Activated naive CD8-positive, alpha-beta T cell (primary cell): ENCODE measurements around the gene PDGFA.

Source experiments
- H3K27ac Mint-ChIP-seq: one replicate; pipeline ENCODE4 v1.8.0; 2021; ENCODE audit warnings: mixed read lengths
- H3K27me3 Mint-ChIP-seq: one replicate; pipeline ENCODE4 v1.8.0; 2021; ENCODE audit warnings: mixed read lengths
- H3K36me3 Mint-ChIP-seq: one replicate; pipeline ENCODE4 v1.8.0; 2021; ENCODE audit warnings: mixed read lengths
- H3K4me1 Mint-ChIP-seq: one replicate; pipeline ENCODE4 v1.8.0; 2021; ENCODE audit warnings: low read depth, mixed read lengths
- H3K4me3 Mint-ChIP-seq: one replicate; pipeline ENCODE4 v1.8.0; 2021; ENCODE audit warnings: mild to moderate bottlenecking, mixed read lengths
- H3K9me3 Mint-ChIP-seq: one replicate; pipeline ENCODE4 v1.8.0; 2021; ENCODE audit warnings: low read depth, mixed read lengths

PDGFA gene

DNA sequence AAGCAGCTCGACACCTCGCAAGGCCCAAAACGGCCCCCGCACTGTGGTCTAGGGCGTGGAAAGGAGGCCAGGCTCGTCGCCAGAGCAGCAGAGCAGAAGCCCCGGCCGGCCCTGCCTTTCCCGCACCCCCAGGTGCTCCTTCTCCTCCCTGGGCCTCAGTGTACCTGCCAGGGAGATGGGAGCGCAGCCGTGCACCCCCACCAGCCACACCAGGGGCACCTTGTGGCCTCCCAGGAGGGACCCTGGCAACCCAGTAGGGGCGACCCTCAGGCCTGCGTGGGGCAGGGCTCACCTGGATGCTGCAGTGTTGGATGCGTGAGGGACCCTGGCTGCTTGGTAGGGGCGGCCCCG lies 9.5 kb downstream of the PDGFA start:
- Mint-ChIP-seq H3K4me1 (peaks cover 4% of the 10 kb centered on the region), H3K4me3 (no peak overlapping the region), H3K27me3 (no peaks in the 10 kb centered on the region), H3K36me3 (no peaks in the 10 kb centered on the region), H3K9me3 (no peaks in the 10 kb centered on the region), H3K27ac (no peak overlapping the region)

DNA sequence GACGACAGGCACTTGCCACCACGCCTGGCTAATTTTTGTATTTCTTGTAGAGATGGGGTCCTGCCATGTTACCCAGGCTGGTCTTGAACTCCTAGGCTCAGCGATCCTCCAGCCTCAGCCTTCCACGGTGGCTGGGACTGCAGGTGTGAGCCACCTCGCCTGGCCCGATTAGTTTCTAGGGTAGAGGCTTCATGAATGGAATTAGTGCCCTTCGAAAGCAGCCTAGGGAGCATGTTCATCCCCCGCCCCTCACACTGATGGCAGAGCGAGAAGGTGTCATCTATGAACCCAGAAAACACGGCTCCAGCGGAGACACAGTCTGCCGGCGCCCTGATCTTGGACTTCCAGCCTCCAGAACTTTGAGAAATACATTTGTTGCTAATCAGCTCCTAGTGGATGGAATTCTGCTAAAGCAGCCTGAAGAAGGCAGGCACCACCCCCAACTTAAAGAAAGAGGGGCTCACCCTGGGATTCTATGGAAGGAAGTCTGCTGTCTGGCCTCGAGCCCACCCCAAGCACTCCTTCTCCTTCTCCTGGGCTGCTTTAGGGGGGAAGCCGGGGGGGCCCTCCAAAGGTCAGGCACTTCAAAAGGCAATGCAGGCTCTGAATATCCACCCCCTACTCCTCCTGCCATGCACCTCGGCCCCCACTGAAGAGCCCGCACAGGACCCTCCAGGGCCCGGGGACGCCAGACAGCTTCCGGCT lies 10.1 kb downstream of the PDGFA start:
- no peaks in the 10 kb centered on the region for H3K27me3 Mint-ChIP-seq
- no peaks in the 10 kb centered on the region for H3K9me3 Mint-ChIP-seq
- no peaks in the 10 kb centered on the region for H3K36me3 Mint-ChIP-seq
- H3K27ac Mint-ChIP-seq: no peak overlapping the region
- H3K4me1 Mint-ChIP-seq: peaks cover 4% of the 10 kb centered on the region
- H3K4me3 Mint-ChIP-seq: no peak overlapping the region

DNA sequence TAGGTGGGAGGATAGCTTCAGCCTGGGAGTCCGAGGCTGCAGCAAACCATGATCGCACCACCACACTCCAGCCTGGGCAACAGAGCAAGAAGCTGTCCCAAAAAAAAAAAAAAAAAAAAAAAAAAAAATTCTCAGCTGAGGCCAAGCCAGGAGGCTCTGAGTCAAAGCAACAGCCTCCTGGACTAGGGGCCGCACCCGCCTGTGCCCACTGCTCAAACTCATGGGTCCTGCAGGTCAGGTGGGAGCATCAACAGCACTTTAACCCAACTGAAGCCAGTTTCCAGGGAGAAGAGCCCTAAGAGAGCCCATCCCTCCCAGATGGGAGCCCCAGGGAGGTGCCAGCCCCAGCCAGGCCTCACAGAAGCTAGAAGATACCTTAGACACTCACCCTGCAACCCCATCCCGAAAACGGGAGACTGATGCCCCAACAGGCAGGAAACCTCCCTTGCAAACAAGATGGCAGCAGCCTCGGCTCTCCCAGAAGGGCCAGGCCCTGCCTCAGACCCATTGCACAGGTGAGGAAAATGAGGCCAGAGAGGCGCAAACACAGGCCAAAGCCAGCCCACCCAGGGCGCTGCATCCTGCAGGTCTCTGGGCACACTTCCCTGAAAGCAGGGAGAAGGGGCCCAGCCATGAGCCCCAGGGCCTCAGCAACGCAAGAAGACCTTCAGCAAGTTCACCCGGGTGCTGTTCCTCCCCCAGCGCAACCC lies 11.0 kb downstream of the PDGFA start:
- Mint-ChIP-seq H3K36me3 (no peaks in the 10 kb centered on the region), H3K27me3 (no peaks in the 10 kb centered on the region), H3K4me3 (no peak overlapping the region), H3K4me1 (peaks cover under 1% of the 10 kb centered on the region), H3K27ac (no peak overlapping the region), H3K9me3 (no peaks in the 10 kb centered on the region)

DNA sequence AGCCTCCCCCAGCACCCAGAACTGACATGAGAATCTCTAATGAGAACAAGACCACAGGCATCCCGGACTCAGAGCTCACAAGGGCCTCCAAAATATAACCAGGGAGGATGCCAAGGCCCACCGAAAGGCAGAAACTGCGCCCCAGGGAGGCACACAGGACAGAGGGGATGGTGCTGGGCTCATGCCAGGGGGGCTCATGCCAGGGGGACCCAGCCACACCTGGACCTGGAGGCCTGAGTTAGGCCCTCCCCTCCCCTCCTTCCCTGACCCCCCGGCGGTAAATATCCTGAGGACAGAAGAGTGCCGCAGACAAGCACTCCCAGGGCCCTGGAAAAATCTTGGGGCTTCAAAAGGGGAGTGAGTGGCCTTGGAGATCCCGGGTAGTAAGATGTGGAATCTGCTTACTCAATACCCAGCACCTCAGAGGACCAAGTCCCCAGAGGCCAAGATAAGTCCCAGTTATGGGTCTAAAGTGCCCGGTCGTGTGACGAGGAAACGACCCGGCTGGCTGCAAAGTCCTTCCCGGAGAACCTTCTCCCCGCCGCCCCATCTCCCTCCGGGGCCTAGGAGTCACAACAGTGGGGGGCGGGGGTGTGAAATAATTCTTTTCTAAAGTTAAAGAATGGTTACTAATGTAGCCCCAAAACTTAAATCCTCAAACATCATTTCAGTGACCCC lies 11.9 kb downstream of the PDGFA start:
- Mint-ChIP-seq H3K4me3 (no peak overlapping the region), H3K27ac (no peak overlapping the region), H3K36me3 (no peaks in the 10 kb centered on the region), H3K9me3 (no peaks in the 10 kb centered on the region), H3K4me1 (no peaks in the 10 kb centered on the region), H3K27me3 (no peaks in the 10 kb centered on the region)

DNA sequence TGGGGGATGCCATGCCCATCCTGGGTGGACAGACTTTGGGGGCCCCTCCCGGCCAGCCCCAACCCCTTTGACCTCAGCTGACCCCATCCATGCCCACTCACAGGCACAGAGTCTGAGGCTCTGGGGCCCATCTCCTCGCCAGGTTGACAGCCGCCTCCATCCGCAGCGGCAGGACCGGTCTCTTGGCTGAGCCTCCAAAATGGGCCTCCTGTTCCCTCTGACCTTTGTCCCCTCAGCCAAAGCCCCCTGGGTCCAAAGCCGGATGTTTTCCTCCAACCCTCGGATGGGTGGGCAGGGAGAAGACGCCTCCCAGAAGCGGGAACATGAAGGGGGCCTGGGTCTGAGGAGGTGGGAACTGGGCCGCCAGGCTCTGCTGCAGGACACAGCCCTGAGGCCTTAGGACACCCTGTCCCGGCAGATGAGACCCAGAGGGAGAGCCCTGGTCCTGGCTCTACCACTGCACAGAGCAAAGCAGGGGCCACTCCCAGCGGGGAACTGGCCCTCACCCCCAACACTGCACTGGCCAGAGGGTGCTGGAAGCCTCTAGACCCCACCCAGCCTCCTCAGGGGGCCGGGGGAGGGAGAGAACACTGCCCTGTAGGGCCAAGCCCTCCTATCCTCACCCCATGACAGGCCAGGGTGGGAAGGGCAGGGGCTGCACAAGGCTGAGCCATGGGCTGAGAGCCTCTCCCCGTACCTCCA lies 12.6 kb downstream of the PDGFA start:
- H3K27ac Mint-ChIP-seq: no peak overlapping the region
- H3K36me3 Mint-ChIP-seq: no peaks in the 10 kb centered on the region
- no peaks in the 10 kb centered on the region for H3K27me3 Mint-ChIP-seq
- no peak overlapping the region for H3K4me3 Mint-ChIP-seq
- no peaks in the 10 kb centered on the region for H3K4me1 Mint-ChIP-seq
- H3K9me3 Mint-ChIP-seq: no peaks in the 10 kb centered on the region

DNA sequence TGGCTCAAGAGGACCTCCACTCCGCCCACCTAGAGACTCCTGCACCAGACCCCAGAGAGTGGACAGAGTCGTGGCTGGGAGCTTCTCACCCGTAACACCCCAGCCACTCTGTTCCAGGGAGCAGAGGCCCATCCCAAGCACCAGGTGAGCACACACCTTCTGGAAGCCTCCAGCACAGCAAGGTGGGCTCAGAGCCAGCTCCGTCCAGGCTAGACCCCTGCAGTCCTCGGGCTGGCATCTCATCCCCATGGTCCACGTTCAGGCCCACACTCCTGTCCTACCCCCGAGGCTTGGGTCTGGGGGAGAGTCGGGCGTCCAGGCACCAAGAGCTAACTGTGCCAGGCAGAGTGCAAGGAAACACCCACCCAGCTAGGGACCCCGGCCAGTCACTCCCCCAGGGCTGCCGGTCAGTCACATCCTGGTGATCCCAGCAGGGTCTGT lies 13.2 kb downstream of the PDGFA start:
- H3K4me1 Mint-ChIP-seq: no peaks in the 10 kb centered on the region
- no peak overlapping the region for H3K27ac Mint-ChIP-seq
- no peaks in the 10 kb centered on the region for H3K36me3 Mint-ChIP-seq
- no peak overlapping the region for H3K4me3 Mint-ChIP-seq
- H3K27me3 Mint-ChIP-seq: no peaks in the 10 kb centered on the region
- no peaks in the 10 kb centered on the region for H3K9me3 Mint-ChIP-seq

DNA sequence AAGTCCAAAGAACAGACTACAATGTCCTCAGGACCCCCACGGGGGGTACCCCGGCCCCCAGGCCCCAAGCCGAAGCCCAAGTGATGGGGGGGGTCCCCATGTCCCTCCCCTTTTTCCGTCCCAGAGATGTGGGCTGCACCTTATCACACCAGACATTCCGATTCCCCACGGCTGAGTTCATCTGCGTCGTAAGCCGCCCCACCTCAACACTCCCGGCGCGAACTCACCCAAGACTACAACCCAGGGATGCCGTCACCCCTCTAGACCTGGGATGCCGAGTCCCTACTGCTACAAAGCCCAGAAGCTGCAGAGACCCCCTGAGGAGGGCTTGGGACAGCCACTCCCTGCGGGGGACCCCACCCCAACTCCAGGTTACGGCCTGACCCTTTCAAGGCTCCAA lies 14.5 kb downstream of the PDGFA start:
- H3K27ac Mint-ChIP-seq: no peak overlapping the region
- H3K4me3 Mint-ChIP-seq: no peak overlapping the region
- no peaks in the 10 kb centered on the region for H3K4me1 Mint-ChIP-seq
- H3K36me3 Mint-ChIP-seq: no peaks in the 10 kb centered on the region
- no peaks in the 10 kb centered on the region for H3K27me3 Mint-ChIP-seq
- H3K9me3 Mint-ChIP-seq: no peaks in the 10 kb centered on the region

DNA sequence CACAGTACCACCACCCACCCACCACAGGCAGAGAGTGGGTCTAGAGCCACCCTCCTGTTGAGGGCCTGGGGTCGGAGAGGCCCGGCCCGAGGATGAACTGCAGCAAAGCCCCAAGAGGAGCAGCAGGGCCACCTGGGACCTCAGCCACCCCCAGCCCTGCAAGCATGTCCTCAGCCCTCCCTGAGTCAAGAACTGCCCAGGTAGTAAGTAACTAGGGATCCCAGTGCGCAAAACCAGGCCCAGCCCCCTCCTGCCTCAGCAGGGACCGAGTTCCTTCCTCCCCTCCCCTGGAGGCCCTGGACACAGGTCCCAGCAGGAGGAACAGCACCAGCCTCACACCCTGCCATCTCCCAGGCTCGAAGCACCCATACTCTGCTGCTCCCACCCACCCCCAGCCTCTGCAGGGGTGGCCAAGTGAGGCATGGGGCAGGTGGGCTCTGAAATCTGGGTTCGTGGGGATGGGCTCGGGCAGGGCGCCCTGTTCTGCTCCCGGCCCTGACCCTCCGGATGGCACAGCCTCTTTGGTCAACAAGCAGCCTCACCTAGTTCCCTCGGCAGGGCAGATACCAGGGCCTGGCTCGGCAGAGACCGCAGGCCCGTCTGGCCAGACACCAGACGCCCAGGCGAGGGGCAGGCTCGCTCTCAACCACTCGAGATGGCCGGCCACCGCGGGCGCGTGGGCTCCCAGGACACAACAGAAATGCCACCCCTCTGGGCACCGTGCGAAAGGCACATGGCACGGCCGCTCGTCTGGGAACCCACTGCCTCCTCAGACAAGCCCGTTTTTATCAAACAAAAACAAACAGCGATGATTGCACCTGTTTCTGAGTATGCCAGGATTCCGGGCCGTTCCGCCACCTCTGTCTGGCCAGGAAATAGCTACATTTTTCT lies 15.2 kb downstream of the PDGFA start:
- Mint-ChIP-seq H3K9me3 (no peaks in the 10 kb centered on the region), H3K27me3 (no peaks in the 10 kb centered on the region), H3K27ac (no peak overlapping the region), H3K4me1 (no peaks in the 10 kb centered on the region), H3K36me3 (no peaks in the 10 kb centered on the region), H3K4me3 (no peak overlapping the region)

DNA sequence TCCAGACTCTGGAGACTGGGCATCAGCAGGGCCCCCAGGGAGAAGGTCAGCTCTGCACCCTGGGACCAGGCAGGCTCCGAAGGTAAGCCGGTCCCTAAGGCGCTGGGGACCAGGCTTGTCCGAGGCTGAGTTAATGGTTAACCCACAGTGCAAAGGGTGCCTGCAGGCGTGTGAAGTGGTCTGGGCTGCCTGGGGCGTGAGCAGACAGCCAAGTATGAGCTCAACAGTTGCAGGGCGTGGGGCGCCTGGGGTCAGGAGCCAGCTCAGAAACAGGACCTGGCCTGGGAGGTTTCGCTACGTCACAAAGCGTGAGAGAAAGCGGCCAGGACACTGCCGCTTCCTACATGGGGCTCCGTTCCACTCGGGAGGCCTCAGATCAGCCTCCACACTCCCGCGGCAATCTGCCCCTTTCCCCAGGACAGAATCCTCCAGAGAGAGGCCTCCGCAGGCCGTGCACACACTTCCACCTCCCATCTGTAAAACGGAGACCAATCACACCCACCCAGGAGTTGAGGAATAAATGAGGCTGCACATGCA lies 16.0 kb downstream of the PDGFA start:
- H3K9me3 Mint-ChIP-seq: no peaks in the 10 kb centered on the region
- no peak overlapping the region for H3K4me3 Mint-ChIP-seq
- H3K4me1 Mint-ChIP-seq: no peaks in the 10 kb centered on the region
- H3K36me3 Mint-ChIP-seq: no peaks in the 10 kb centered on the region
- H3K27me3 Mint-ChIP-seq: no peaks in the 10 kb centered on the region
- no peak overlapping the region for H3K27ac Mint-ChIP-seq

DNA sequence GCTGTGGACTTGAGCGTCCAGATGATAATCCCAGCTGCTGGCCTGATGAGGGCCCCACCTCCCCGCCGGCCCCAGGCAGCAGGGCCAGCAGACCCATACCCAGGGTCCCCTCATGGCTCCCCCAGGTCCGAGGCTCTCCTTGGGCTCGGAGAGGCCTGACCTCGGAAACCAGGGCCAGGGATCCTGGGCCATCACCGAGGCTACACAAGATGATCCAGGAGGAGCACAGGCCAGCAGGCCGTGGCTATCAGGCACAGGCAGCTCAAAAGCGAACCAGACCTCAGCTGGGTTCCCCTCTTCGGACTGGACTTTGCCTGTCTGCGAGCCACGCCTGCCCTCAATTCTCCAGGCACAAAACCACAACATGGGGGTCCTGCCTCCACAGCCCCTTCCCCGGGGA lies 17.4 kb downstream of the PDGFA start:
- H3K4me3 Mint-ChIP-seq: no peak overlapping the region
- H3K9me3 Mint-ChIP-seq: no peaks in the 10 kb centered on the region
- peaks cover 3% of the 10 kb centered on the region for H3K36me3 Mint-ChIP-seq
- no peak overlapping the region for H3K27ac Mint-ChIP-seq
- no peaks in the 10 kb centered on the region for H3K27me3 Mint-ChIP-seq
- peaks cover 8% of the 10 kb centered on the region for H3K4me1 Mint-ChIP-seq

DNA sequence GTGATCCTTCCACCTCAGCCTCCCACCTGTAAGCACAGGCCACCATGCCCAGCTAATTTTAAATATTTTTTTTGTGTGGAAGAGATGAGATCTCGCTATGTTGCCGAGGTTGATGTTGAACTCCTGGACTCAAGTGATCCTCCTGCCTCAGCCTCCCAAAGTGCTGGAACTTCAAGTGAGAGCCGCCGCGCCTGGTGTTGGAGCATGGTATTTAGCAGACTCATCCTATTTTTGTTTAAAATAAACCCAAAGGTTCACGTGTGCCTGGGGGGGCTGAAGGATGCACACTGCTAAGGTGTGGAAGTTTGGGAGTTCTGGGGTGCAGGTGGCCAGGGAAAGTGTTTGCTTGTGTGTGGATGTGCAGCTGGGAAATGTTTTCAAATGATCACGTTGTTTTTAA lies 18.1 kb downstream of the PDGFA start:
- Mint-ChIP-seq H3K27ac (no peak overlapping the region), H3K36me3 (peaks cover 3% of the 10 kb centered on the region), H3K4me3 (no peak overlapping the region), H3K4me1 (peaks cover 9% of the 10 kb centered on the region), H3K27me3 (no peaks in the 10 kb centered on the region), H3K9me3 (no peaks in the 10 kb centered on the region)

DNA sequence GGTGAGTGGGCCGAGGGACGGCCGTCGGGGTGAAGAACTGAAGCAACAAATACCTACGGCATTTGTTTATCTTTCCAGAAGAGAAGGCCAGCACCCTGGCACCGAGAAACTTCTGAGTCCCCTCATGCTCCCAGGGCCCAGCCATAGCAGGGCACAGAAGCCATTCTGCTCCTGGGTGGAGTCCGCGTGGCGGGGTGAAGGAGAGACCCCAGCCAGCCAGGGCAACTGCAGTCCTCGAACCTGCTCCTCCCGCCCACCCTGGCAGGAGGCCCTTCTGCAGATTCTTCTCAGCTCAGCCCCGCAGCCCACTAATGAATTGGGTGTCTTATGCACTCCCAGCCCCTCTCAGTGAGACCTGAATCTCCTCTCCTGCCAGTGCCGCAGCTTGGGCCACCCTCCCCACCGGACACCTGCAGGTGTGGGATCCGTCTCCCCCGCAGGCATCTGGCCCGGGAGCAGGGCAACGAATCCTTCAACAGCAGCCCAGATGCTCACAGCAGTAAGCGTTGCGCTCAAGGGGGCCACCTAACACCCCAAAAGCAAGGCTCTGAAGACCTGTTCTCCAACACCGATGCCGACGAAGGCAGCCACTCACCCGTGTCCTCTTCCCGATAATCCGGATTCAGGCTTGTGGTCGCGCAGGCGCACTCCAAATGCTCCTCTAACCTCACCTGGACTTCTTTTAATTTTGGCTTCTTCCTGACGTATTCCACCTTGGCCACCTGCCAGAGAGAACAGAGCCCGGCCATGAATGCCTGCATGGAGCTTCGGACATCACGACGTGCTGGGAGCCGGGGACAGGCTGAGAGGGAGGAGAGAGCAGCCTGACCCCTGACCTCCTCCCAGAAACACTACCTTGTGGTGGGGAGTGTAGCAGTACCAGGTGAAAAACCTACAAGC lies 18.9 kb downstream of the PDGFA start:
- Mint-ChIP-seq H3K4me3 (no peak overlapping the region), H3K4me1 (peaks cover 9% of the 10 kb centered on the region), H3K9me3 (no peaks in the 10 kb centered on the region), H3K27me3 (no peaks in the 10 kb centered on the region), H3K27ac (no peak overlapping the region), H3K36me3 (peaks cover 3% of the 10 kb centered on the region)

DNA sequence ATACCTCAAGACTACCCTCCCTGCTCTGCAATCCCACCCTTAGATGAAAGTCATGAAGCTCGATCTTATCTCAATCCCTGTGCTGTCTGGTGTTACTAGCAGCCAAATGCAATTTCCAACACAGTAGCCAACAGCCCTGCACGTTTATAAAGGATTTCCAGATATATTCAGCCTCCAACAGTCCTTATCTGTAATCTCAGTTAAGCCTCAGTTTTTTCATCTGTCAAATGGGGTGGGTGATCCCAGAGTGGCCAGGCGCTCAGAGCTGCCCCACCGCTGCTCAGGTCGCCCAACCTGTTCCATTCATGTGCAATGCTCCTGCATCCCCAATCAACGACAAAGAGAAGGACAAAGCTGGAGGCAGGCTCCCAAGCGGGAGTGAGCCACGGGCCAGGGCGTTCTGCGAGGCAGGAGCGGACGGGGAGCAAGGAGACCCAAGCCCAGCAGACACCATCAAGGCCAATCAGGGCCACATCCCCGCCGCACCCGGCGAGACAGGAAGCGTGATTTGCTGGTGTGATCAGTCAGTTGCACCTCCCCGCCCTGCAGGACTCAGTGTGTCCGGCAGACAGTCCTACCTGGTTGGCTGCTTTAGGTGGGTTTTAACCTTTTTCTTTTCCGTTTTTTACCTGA lies 19.7 kb downstream of the PDGFA start:
- no peak overlapping the region for H3K4me3 Mint-ChIP-seq
- H3K27me3 Mint-ChIP-seq: no peaks in the 10 kb centered on the region
- no peaks in the 10 kb centered on the region for H3K9me3 Mint-ChIP-seq
- H3K27ac Mint-ChIP-seq: no peak overlapping the region
- H3K4me1 Mint-ChIP-seq: peaks cover 9% of the 10 kb centered on the region
- H3K36me3 Mint-ChIP-seq: peaks cover 3% of the 10 kb centered on the region
